ENCODE results near the gene HDLBP.

The HDLBP gene

GRCh38 chr2:241315093-241315878, at the start of gene HDLBP:
Gene HDLBP (minus strand): TSS chr2:241315672. CDS start chr2:241266869, 48,803 bp downstream.
- DNase-seq (ENCODE audit: low spot score) = peak; percentile 97

GRCh38 chr2:241364781-241365180, 49.3 kb upstream of the HDLBP start:
- DNase-seq (ENCODE audit: low spot score) = no peak

GRCh38 chr2:241363426-241363825, 48.0 kb upstream of the HDLBP start:
- peak; percentile 40 for DNase-seq (ENCODE audit: low spot score)

GRCh38 chr2:241359481-241360045, 44.1 kb upstream of the HDLBP start:
- no peak for DNase-seq (ENCODE audit: low spot score)

- no peak for DNase-seq (ENCODE audit: low spot score)
Measured at GRCh38 chr2:241358470-241358869, 43.0 kb upstream of the HDLBP start.

GRCh38 chr2:241357531-241357930, 42.1 kb upstream of the HDLBP start:
- DNase-seq (ENCODE audit: low spot score) = no peak

GRCh38 chr2:241356871-241357260, 41.4 kb upstream of the HDLBP start:
- no peak for DNase-seq (ENCODE audit: low spot score)

- peak; percentile 99 for DNase-seq (ENCODE audit: low spot score)
Measured at GRCh38 chr2:241355983-241356870, 40.8 kb upstream of the HDLBP start, which contains the start of gene FARP2. Gene FARP2 (plus strand): TSS chr2:241356285. CDS start chr2:241373108, 16,823 bp downstream.

GRCh38 chr2:241354668-241355658, 39.5 kb upstream of the HDLBP start:
- peak; percentile 72 for DNase-seq (ENCODE audit: low spot score)

GRCh38 chr2:241352227-241352626, 36.8 kb upstream of the HDLBP start:
- no peak for DNase-seq (ENCODE audit: low spot score)

- no peak for DNase-seq (ENCODE audit: low spot score)
Measured at GRCh38 chr2:241351640-241352031, 36.2 kb upstream of the HDLBP start.

- no peak for DNase-seq (ENCODE audit: low spot score)
Measured at GRCh38 chr2:241350878-241351639, 35.6 kb upstream of the HDLBP start.

- DNase-seq (ENCODE audit: low spot score) = no peak
Measured at GRCh38 chr2:241350530-241350877, 35.0 kb upstream of the HDLBP start.

GRCh38 chr2:241349941-241350340, 34.5 kb upstream of the HDLBP start:
- no peak for DNase-seq (ENCODE audit: low spot score)

- DNase-seq (ENCODE audit: low spot score) = no peak
Measured at GRCh38 chr2:241344925-241345651, 29.6 kb upstream of the HDLBP start.

GRCh38 chr2:241340631-241341163, 25.2 kb upstream of the HDLBP start:
- DNase-seq (ENCODE audit: low spot score) = no peak

GRCh38 chr2:241339839-241340630, 24.6 kb upstream of the HDLBP start:
- DNase-seq (ENCODE audit: low spot score) = no peak

GRCh38 chr2:241334813-241335212, 19.3 kb upstream of the HDLBP start:
- DNase-seq (ENCODE audit: low spot score) = no peak

GRCh38 chr2:241330616-241330981, 15.1 kb upstream of the HDLBP start:
- no peak for DNase-seq (ENCODE audit: low spot score)
